ENCODE data around the gene AFF1.

DNA sequence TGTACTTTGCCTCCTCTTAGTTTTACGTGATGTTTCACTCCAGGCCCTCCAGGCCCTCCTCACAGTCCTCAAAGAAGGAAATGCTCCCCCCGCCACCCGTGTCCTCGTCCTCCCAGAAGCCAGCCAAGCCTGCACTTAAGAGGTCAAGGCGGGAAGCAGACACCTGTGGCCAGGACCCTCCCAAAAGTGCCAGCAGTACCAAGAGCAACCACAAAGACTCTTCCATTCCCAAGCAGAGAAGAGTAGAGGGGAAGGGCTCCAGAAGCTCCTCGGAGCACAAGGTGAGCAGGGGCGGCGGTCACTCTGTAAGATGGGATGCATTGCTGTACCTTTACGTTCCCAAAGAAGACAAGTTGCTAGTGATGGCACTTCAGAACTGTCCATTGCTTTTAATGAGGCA, 191.2 kb downstream of the AFF1 start:
- no peak for TF ChIP-seq CTCF (IDR thresholded peaks at IDR 0.05)
- TF ChIP-seq POLR2A (IDR thresholded peaks at IDR 0.05): no peak
